H1 (cell line): ENCODE measurements around the gene ZC4H2. TPM values are rescaled to one million over a fixed set of nuclear protein-coding genes. Genes with fewer than 3 reads are reported as not detected.
"Not testable (repeated sequence)": the region's sequence is repeated elsewhere in the genome, so short reads cannot be mapped to it uniquely, and the experiment has no call there.

ENCODE experiments used
- CTCF ChIA-PET: fragments of 300-600 bp; sonication (Branson Sonifier 250); formaldehyde crosslinking; loops from one replicate; lab custom pipeline; 2021; ENCODE audit not compliant: partially characterized antibody; lab: Charles Lee
- POLR2A ChIA-PET: fragments of 300-600 bp; sonication (Branson Sonifier 250); formaldehyde crosslinking; loops from one replicate; lab custom pipeline; 2021; ENCODE audit warnings: inconsistent platforms; ENCODE audit not compliant: partially characterized antibody; lab: Charles Lee
- DNase-seq, 2 experiments: peaks; one replicate each; pipeline versions ENCODE4 v3.0.0 to v3.0.0-alpha.2; 2010 to 2022; ENCODE audit warnings: low spot score in 2 of 2, low read depth in 1 of 2, mixed read lengths in 1 of 2
- FAIRE-seq: peaks from 2 replicates; lab custom pipeline; 2011; peaks lifted over from hg19 to GRCh38; lab: Jason Lieb, UNC
- H2AFZ ChIP-seq: 2 replicates; pipeline ENCODE4 v1.8.1; 2012; ENCODE audit warnings: low read length, inconsistent platforms
- H2AK5ac ChIP-seq: 2 replicates; pipeline ENCODE4 v1.6.1; 2013; ENCODE audit warnings: low read depth, low read length
- H2BK120ac ChIP-seq: replicated peaks from 2 replicates; pipeline ENCODE3; 2013; ENCODE audit warnings: low read depth, low read length, inconsistent platforms
- H2BK12ac ChIP-seq: 2 replicates; pipeline ENCODE4 v1.6.1; 2013; ENCODE audit warnings: low read depth, low read length
- H2BK15ac ChIP-seq: 2 replicates; pipeline ENCODE4 v1.6.1; 2013; ENCODE audit warnings: low read length
- H2BK20ac ChIP-seq: 2 replicates; pipeline ENCODE4 v1.6.1; 2013; ENCODE audit warnings: low read length
- H2BK5ac ChIP-seq: 2 replicates; pipeline ENCODE4 v1.6.1; 2013; ENCODE audit warnings: low read depth, low read length
- H3K14ac ChIP-seq: 2 replicates; pipeline ENCODE4 v1.6.1; 2013; ENCODE audit warnings: inconsistent platforms; ENCODE audit not compliant: insufficient read length
- H3K18ac ChIP-seq: 2 replicates; pipeline ENCODE4 v1.6.1; 2013; ENCODE audit warnings: low read length; ENCODE audit errors: extremely low read depth
- H3K23ac ChIP-seq: 2 replicates; pipeline ENCODE4 v1.6.1; 2013; ENCODE audit warnings: inconsistent platforms; ENCODE audit not compliant: insufficient read length
- H3K23me2 ChIP-seq: 2 replicates; pipeline ENCODE4 v1.6.1; 2013; ENCODE audit warnings: low read depth, low read length
- H3K27ac ChIP-seq: 2 replicates; pipeline ENCODE4 v1.6.1; 2011; ENCODE audit warnings: low read depth, low read length, inconsistent platforms
- H3K27me3 ChIP-seq, 4 experiments: replicated peaks in 1 of 4; 1 replicate in 1 of 4; 2 replicates in 3 of 4; pipeline versions ENCODE4 v1.6.1 to v1.8.1; 2011 to 2013; ENCODE audit warnings: low read length in 3 of 4, mild to moderate bottlenecking in 3 of 4, inconsistent platforms in 2 of 4, mixed read lengths in 2 of 4, moderate library complexity in 1 of 4; ENCODE audit not compliant: control insufficient read depth in 3 of 4, insufficient read depth in 3 of 4; ENCODE audit errors: extremely low read depth in 1 of 4
- H3K36me3 ChIP-seq, 4 experiments: 2 replicates each; pipeline versions ENCODE4 v1.6.1 to v1.8.1; 2011 to 2013; ENCODE audit warnings: mild to moderate bottlenecking in 4 of 4, low read length in 3 of 4, moderate library complexity in 2 of 4, control low read depth in 1 of 4, inconsistent platforms in 1 of 4; ENCODE audit not compliant: insufficient read depth in 4 of 4, control insufficient read depth in 2 of 4
- H3K4ac ChIP-seq: replicated peaks from 2 replicates; pipeline ENCODE3; 2013; ENCODE audit warnings: low read length, low read depth, mixed read lengths, inconsistent platforms; ENCODE audit not compliant: insufficient read length
- H3K4me1 ChIP-seq, 4 experiments: replicated peaks in 1 of 4; 1 replicate in 1 of 4; 2 replicates in 3 of 4; pipeline versions ENCODE4 v1.6.1 to v1.8.1; 2011 to 2013; ENCODE audit warnings: low read length in 3 of 4, inconsistent platforms in 2 of 4, mixed read lengths in 1 of 4; ENCODE audit not compliant: insufficient read depth in 4 of 4, control insufficient read depth in 3 of 4
- H3K4me2 ChIP-seq, 2 experiments: 2 replicates each; pipeline versions ENCODE4 v1.6.1 to v1.8.1; 2011 to 2013; ENCODE audit warnings: low read depth in 2 of 2, low read length in 2 of 2, control low read depth in 1 of 2, inconsistent platforms in 1 of 2, mild to moderate bottlenecking in 1 of 2; ENCODE audit not compliant: insufficient read depth in 1 of 2
- H3K4me3 ChIP-seq, 4 experiments: fragments of 200-600, 300-600 bp in 1 of 4; sonication (generic), shearing (Covaris generic), sonication (Bioruptor Twin) in 1 of 4; 2 replicates each; pipeline versions ENCODE4 v1.5.1 to v1.8.1; 2011 to 2016; ENCODE audit warnings: low read length in 4 of 4, low read depth in 3 of 4, control low read depth in 2 of 4, inconsistent platforms in 2 of 4, mild to moderate bottlenecking in 2 of 4, mixed read lengths in 1 of 4, moderate library complexity in 1 of 4; ENCODE audit not compliant: insufficient read depth in 2 of 4; ENCODE audit errors: extremely low read depth in 1 of 4
- H3K56ac ChIP-seq: replicated peaks from 2 replicates; pipeline ENCODE3; 2013; ENCODE audit warnings: low read depth, mild to moderate bottlenecking, mixed read lengths, low read length, inconsistent platforms; ENCODE audit not compliant: insufficient read length
- H3K79me1 ChIP-seq: 2 replicates; pipeline ENCODE4 v1.6.1; 2013; ENCODE audit warnings: low read depth, low read length, control low read depth
- H3K79me2 ChIP-seq, 2 experiments: 2 replicates each; pipeline versions ENCODE4 v1.6.1 to v1.8.1; 2012 to 2013; ENCODE audit warnings: low read length in 2 of 2, mild to moderate bottlenecking in 2 of 2, inconsistent platforms in 1 of 2; ENCODE audit not compliant: insufficient read depth in 2 of 2, control insufficient read depth in 1 of 2
- H3K9ac ChIP-seq, 4 experiments: replicated peaks in 1 of 4; 1 replicate in 1 of 4; 2 replicates in 3 of 4; pipeline versions ENCODE4 v1.6.1 to v1.8.1; 2011 to 2013; ENCODE audit warnings: low read depth in 3 of 4, low read length in 3 of 4, control low read depth in 2 of 4, mild to moderate bottlenecking in 2 of 4, moderate library complexity in 2 of 4, inconsistent platforms in 1 of 4; ENCODE audit errors: extremely low read depth in 1 of 4
- H3K9me3 ChIP-seq, 2 experiments: 2 replicates each; pipeline versions ENCODE4 v1.6.1 to v1.8.1; 2012 to 2013; ENCODE audit warnings: mild to moderate bottlenecking in 2 of 2, moderate library complexity in 2 of 2, control low read depth in 1 of 2, inconsistent platforms in 1 of 2, low read depth in 1 of 2, low read length in 1 of 2, mixed read lengths in 1 of 2; ENCODE audit not compliant: insufficient read depth in 2 of 2
- H4K20me1 ChIP-seq, 2 experiments: replicated peaks in 1 of 2; 2 replicates each; pipeline versions ENCODE3 to v1.8.1; 2011 to 2013; ENCODE audit warnings: inconsistent platforms in 2 of 2, low read length in 2 of 2, mild to moderate bottlenecking in 1 of 2; ENCODE audit not compliant: insufficient read depth in 2 of 2, control insufficient read depth in 1 of 2
- H4K5ac ChIP-seq: 2 replicates; pipeline ENCODE4 v1.6.1; 2013; ENCODE audit warnings: low read length, low read depth, mixed read lengths, inconsistent platforms; ENCODE audit not compliant: insufficient read length
- H4K8ac ChIP-seq: 2 replicates; pipeline ENCODE4 v1.8.0; 2013; ENCODE audit warnings: mild to moderate bottlenecking, moderate library complexity, low read length, inconsistent platforms; ENCODE audit not compliant: insufficient read depth; ENCODE audit errors: extremely low read depth
- H4K91ac ChIP-seq: replicated peaks from 2 replicates; pipeline ENCODE3; 2013; ENCODE audit warnings: low read length, mixed read lengths, inconsistent platforms; ENCODE audit not compliant: insufficient read length
- WGBS, 2 experiments: shearing (Covaris generic) in 1 of 2; methylation state at CpG; one replicate each; pipeline versions ENCODE4 v1.1.6 to v1.1.7; 2013 to 2015; ENCODE audit warnings: low lambda C conversion rate in 2 of 2, mixed read lengths in 2 of 2, inconsistent platforms in 1 of 2, low coverage in 1 of 2, missing lambda C conversion rate in 1 of 2; ENCODE audit not compliant: insufficient replicate concordance in 2 of 2, insufficient coverage in 1 of 2, insufficient read length in 1 of 2; ENCODE audit errors: extremely low coverage in 1 of 2, missing lambda C conversion rate in 1 of 2; 5-methylcytosine and 5-hydroxymethylcytosine counted together
- polyA plus RNA-seq, 7 experiments: library from polyadenylated mRNA; depleted of rRNA in 3 of 7; stranded (reverse) in 5 of 7; unstranded in 2 of 7; fragments of >200 nt in 5 of 7; fragments of 200-250 nt in 2 of 7; gene quantifications; 1 replicate in 5 of 7; 2 replicates in 1 of 7; 4 replicates in 1 of 7; pipeline versions ENCODE4 v1.2.1 to v1.2.3, GENCODE V29; 2011 to 2013; ENCODE audit warnings: missing spikeins in 2 of 7, mixed read lengths in 2 of 7
- total RNA-seq: library from RNA; stranded (reverse); fragmentation: NEBNext Ultra II Directional; extraction: Animal tissue kit (Norgen Biotek cat#: 25700); gene quantifications from 2 replicates; pipeline ENCODE4 v1.2.1, GENCODE V29; 2021

ZC4H2 gene
- total and polyA plus RNA-seq, 2 of the 8 experiments (the other 6 are each of a cell fraction or from before 2014, with no cell fraction given), result 25.9 to 29.3 TPM

- H3K36me3 ChIP-seq, H3K56ac ChIP-seq, H3K79me2 ChIP-seq, H2AFZ ChIP-seq, H4K91ac ChIP-seq, H3K23ac ChIP-seq, H3K4me3 ChIP-seq, H3K27ac ChIP-seq, H4K5ac ChIP-seq, DNase-seq, H3K4me2 ChIP-seq, H3K18ac ChIP-seq, CTCF ChIA-PET, H2BK12ac ChIP-seq, H3K14ac ChIP-seq, H4K20me1 ChIP-seq, H2AK5ac ChIP-seq, FAIRE-seq, H2BK120ac ChIP-seq, H3K4ac ChIP-seq, H2BK20ac ChIP-seq, H3K9ac ChIP-seq, H3K4me1 ChIP-seq, POLR2A ChIA-PET, H3K79me1 ChIP-seq, H4K8ac ChIP-seq, H3K9me3 ChIP-seq, H2BK5ac ChIP-seq, H3K23me2 ChIP-seq, H2BK15ac ChIP-seq, H3K27me3 ChIP-seq: not testable (repeated sequence)
- no CpG with 5 or more reads among the region's 26 CpGs for WGBS, 2 experiments
These were observed 26.0 kb upstream of the ZC4H2 start for GRCh38 chrX:65002208-65002607.
